Upper lobe of left lung (tissue), 6 donors: ENCODE measurements around the gene MPI. TPM values are rescaled to one million over a fixed set of nuclear protein-coding genes. Genes with fewer than 3 reads are reported as not detected.

Source experiments
- ATAC-seq, 2 donors: fragments of 200-7000 bp; cut with Tn5 transposase; one replicate each; pipeline ENCODE4 v1.9.1; 2022; ENCODE audit warnings: mild to moderate bottlenecking in 2 of 2, moderate library complexity in 2 of 2; ENCODE audit not compliant: low FRiP score in 2 of 2
- DNase-seq, 2 donors: peaks; one replicate each; pipeline ENCODE4 v3.0.0-alpha.2; 2019 to 2020
- H3K27ac ChIP-seq, 4 donors: fragments of 200-600 bp; sonication (generic); one replicate each; pipeline ENCODE4 v1.5.1; 2016 to 2019
- H3K27me3 ChIP-seq, 4 donors: fragments of 200-600 bp; sonication (generic); one replicate each; pipeline ENCODE4 v1.5.1; 2017 to 2019
- H3K36me3 ChIP-seq, 4 donors: fragments of 200-600 bp; sonication (generic); one replicate each; pipeline ENCODE4 v1.5.1; 2016 to 2019
- H3K4me1 ChIP-seq, 4 donors: fragments of 200-600 bp; sonication (generic); one replicate each; pipeline ENCODE4 v1.5.1; 2018 to 2019
- H3K4me3 ChIP-seq, 4 donors: fragments of 200-600 bp; sonication (generic); one replicate each; pipeline ENCODE4 v1.5.1; 2017 to 2019; ENCODE audit warnings: mild to moderate bottlenecking in 2 of 4, moderate library complexity in 1 of 4
- H3K9me3 ChIP-seq, 4 donors: fragments of 200-600 bp; sonication (generic); one replicate each; pipeline ENCODE4 v1.5.1; 2018 to 2019
- EP300 ChIP-seq, 4 donors: sonication (generic); formaldehyde crosslinking; IDR thresholded peaks; one replicate each; pipeline ENCODE4 v1.5.1; 2017; ENCODE audit warnings: antibody characterized with exemption in 4 of 4, control low read depth in 2 of 4
- POLR2A ChIP-seq, 4 donors: fragments of 450-650 bp; IDR thresholded peaks; one replicate each; pipeline ENCODE4 v1.5.1; 2016 to 2017; ENCODE audit warnings: antibody characterized with exemption in 4 of 4, mild to moderate bottlenecking in 2 of 4
- POLR2AphosphoS5 ChIP-seq, 2 donors: sonication (generic); formaldehyde crosslinking; IDR thresholded peaks; one replicate each; pipeline ENCODE4 v1.5.1; 2017; ENCODE audit warnings: antibody characterized with exemption in 2 of 2
- WGBS, 2 donors: methylation state at CpG; one replicate each; pipeline ENCODE4 v1.1.5; 2017 to 2018; 5-methylcytosine and 5-hydroxymethylcytosine counted together
- total RNA-seq, 6 donors: library from RNA; depleted of rRNA in 4 of 6; stranded (reverse); fragments of >200 nt in 4 of 6; gene quantifications; one replicate each; pipeline versions ENCODE4 v1.1.0 to v1.2.1, GENCODE V29; 2016 to 2021
- TF ChIP-seq, protein P1 (sequence below), 6 experiments: fragments of 450-650 bp in 4 of 6; fragments of 200-600 bp in 2 of 6; sonication (generic) in 2 of 6; IDR thresholded peaks; one replicate each; pipeline ENCODE4 v1.5.1; 2016 to 2019; ENCODE audit warnings: antibody characterized with exemption in 6 of 6
- donor health status: DM: no; HTN: no; CAD: no; lungs with moderate emphysema.
- donor health status: DM: no; HTN: yes; CAD: no; lungs with severe emphysema.

MPI gene
- total RNA-seq, 6 donors from 2014 or later, result 21.0 to 40.6 (median 30.2) TPM

DNA sequence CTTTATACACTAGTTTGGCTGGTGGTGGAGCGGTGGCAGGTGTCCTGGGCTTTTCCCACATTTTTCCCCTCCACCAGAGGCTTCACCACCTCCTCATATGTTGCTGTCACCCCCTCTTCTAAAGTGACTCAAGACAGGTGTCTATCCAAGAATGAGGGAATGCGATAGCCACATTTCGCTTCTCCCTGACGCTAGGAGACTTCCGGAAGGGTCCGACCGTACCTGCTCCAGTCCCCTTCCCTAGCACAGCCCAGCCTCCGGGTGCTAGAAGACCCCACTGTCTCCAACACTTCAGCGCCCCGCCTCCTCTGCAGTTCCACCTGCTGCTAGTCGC lies 17.2 kb upstream of the MPI start:
- WGBS, 2 donors, result 0 to 1% methylated on average over 10 to 11 of the region's 11 CpGs
- ATAC-seq, result no peak
- TF ChIP-seq, protein P1, sequence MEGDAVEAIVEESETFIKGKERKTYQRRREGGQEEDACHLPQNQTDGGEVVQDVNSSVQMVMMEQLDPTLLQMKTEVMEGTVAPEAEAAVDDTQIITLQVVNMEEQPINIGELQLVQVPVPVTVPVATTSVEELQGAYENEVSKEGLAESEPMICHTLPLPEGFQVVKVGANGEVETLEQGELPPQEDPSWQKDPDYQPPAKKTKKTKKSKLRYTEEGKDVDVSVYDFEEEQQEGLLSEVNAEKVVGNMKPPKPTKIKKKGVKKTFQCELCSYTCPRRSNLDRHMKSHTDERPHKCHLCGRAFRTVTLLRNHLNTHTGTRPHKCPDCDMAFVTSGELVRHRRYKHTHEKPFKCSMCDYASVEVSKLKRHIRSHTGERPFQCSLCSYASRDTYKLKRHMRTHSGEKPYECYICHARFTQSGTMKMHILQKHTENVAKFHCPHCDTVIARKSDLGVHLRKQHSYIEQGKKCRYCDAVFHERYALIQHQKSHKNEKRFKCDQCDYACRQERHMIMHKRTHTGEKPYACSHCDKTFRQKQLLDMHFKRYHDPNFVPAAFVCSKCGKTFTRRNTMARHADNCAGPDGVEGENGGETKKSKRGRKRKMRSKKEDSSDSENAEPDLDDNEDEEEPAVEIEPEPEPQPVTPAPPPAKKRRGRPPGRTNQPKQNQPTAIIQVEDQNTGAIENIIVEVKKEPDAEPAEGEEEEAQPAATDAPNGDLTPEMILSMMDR (IDR thresholded peaks at IDR 0.05), result no peak
- TF ChIP-seq POLR2AphosphoS5 (IDR thresholded peaks at IDR 0.05) (no peak), EP300 (IDR thresholded peaks at IDR 0.05) (no peak), POLR2A (IDR thresholded peaks at IDR 0.05) (no peak)

DNA sequence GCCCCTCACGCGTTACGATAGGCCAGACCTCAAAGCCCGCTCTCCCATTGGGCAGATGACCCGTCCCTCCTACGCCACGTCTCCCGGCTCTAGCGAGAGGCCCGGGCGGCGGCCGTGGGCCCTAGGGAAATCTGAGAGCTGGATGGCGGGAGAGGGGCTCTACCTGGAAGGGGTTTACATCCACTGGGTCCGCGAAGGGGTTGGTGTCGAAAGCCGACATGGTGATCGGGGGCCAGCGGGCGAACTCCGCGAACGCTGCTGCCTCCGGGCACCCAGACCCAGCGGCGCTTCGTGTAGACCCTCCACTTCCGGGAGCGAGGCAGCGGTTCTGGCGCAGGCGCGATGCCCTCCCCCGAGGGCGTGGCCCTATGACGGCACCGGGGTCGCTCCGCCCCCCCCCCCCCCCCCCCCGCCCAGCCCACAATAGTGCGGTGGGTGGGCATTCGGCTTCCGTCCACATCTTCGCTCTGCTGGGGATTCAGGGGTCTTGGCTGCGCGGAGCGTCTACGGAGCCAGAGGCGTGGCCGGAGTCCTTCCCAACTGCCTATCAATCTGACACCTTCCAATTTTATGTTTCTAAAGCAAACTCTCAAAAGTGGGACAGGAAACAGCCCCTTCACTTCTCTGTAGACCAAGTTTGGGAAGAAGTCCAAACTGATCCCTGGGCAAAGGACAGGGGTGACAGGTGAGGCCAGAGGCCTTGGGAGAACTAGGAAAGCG lies 16.6 kb upstream of the MPI start, which contains the start of gene SCAMP2:
TSS of gene SCAMP2 (minus strand) at position 330 of the 720 bp plus-strand sequence. CDS start at position 220, 110 bp downstream.
- peak within 1 kb of the TSS; percentile 62 to 74 (median 72) for H3K4me3 ChIP-seq
- DNase-seq (peak; percentile 96 to 98), ATAC-seq (peak; percentile 95 to 97)
- peaks cover 44 to 53% (median 49%) of the 10 kb centered on the region in 4 donors for H3K4me1 ChIP-seq
- no peaks in the 10 kb centered on the region for H3K9me3 ChIP-seq
- peaks cover 0 to 2% (median 0%) of the 10 kb centered on the region in 4 donors for H3K36me3 ChIP-seq
- peak within 1 kb of the TSS; percentile 91 to 98 (median 94) for H3K27ac ChIP-seq
- H3K27me3 ChIP-seq, result no peaks in the 10 kb centered on the region
- TF ChIP-seq EP300 (IDR thresholded peaks at IDR 0.05) (peak in 1 of 4 donors; percentile 27), POLR2A (IDR thresholded peaks at IDR 0.05) (peak; percentile 44 to 95 (median 85)), POLR2AphosphoS5 (IDR thresholded peaks at IDR 0.05) (peak; percentile 89 to 91)
- TF ChIP-seq, protein P1 (IDR thresholded peaks at IDR 0.05), result peak in 1 of 6 experiments; percentile 25
- 0 to 1% methylated on average over 17 to 29 of the region's 52 CpGs for WGBS, 2 donors

More for the DNA sequence above, 17.2 kb upstream of the MPI start:
- Histone ChIP-seq H3K4me1 (peaks cover 50 to 58% (median 54%) of the 10 kb centered on the region in 4 donors), H3K27me3 (no peaks in the 10 kb centered on the region), H3K4me3 (peak overlapping the region; percentile 62 to 74 (median 72)), H3K27ac (peak overlapping the region; percentile 91 to 98 (median 94)), H3K36me3 (peaks cover 0 to 4% (median 0%) of the 10 kb centered on the region in 4 donors), H3K9me3 (no peaks in the 10 kb centered on the region)
- no peak for DNase-seq

DNA sequence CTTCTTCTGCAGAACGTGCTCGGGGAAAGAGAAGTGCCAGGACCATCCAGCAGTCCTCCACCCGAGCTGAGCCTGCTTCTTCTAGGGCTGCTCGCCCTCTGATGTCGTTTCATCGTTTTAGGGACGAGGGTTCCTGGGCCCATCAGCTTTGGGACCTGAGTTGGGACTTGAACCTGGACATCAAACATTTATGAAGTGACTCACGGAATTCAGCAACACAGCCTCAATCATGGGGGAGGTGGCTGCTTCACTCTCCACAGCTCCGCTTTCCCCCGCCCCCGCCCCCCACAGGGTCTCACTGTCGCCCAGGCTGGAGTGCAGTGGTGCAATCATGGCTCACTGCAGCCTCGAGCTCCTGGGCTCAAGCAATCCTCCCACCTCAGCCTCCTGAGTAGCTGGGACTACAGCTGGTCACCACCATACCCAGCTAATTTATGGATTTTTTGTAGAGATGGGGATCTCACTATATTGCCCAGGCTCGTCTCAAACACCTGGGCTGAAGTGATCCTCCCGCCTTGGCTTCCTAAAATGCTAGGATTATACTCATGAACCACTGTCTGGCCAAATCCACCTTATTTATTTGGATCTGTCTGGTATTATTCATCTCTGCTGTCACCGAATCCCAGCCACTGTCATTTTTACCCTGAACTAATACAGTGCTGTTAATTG lies 16.0 kb upstream of the MPI start:
- peak overlapping the region; percentile 91 to 98 (median 94) for H3K27ac ChIP-seq
- H3K4me1 ChIP-seq, result peaks cover 37 to 46% (median 42%) of the 10 kb centered on the region in 4 donors
- 27 to 37% methylated on average over 13 to 16 of the region's 16 CpGs for WGBS, 2 donors
- no peaks in the 10 kb centered on the region for H3K36me3 ChIP-seq
- DNase-seq (peak in 1 of 2 donors; percentile 38), ATAC-seq (peak in 1 of 2 donors; percentile 18)
- no peaks in the 10 kb centered on the region for H3K9me3 ChIP-seq
- H3K27me3 ChIP-seq, result no peaks in the 10 kb centered on the region
- TF ChIP-seq, protein P1 (IDR thresholded peaks at IDR 0.05), result peak in 1 of 6 experiments; percentile 5
- TF ChIP-seq POLR2AphosphoS5 (IDR thresholded peaks at IDR 0.05) (no peak), EP300 (IDR thresholded peaks at IDR 0.05) (no peak), POLR2A (IDR thresholded peaks at IDR 0.05) (no peak)
- H3K4me3 ChIP-seq, result peak overlapping the region; percentile 62 to 74 (median 72)

DNA sequence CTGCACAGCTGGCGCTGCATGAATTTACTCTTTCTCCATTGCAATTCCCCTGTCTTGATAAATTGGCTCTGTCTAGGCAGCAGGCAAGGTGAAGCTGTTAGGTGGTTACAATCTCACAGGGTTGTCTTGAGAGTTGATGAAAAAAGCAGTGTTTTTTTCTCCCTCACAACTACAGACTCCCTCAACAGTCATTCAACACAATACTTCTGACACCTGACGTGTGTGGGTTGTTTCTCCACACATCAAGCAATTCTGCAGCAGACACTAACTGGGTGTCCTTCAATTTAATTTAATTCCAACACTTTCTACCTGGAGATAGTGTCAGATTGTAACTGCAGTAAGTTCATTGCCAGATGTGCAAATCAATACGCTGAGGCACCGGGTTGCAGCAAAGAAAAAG lies 11.6 kb upstream of the MPI start:
- H3K4me3 ChIP-seq, result no peak overlapping the region
- no peak for TF ChIP-seq POLR2AphosphoS5 (IDR thresholded peaks at IDR 0.05)
- no peak for DNase-seq
- no peaks in the 10 kb centered on the region for H3K27me3 ChIP-seq
- no peaks in the 10 kb centered on the region for H3K36me3 ChIP-seq
- ATAC-seq, result no peak
- 66 to 82% methylated on average over 4 of the region's 4 CpGs for WGBS, 2 donors
- peaks cover 0 to 7% (median 6%) of the 10 kb centered on the region in 4 donors for H3K4me1 ChIP-seq
- H3K9me3 ChIP-seq, result no peaks in the 10 kb centered on the region
- no peak overlapping the region for H3K27ac ChIP-seq

DNA sequence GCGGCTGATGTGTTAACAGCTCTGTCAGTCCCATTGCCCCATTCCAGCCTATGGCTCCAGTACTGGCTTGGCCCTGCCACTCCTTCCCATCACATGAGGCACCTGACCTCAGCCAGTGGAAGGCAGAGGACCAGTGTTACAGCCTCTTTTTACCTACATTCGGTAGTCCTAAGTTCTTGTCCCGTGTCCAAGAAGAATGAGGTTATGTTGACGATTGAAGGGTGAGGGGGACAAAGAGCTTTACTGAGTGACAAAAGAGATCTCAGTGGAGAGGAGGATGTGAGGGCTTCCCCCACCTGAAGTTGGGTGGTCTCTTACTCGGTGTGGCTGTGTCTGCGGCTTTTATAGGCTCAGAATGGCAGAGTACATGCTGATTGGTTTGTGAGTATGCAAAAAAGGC lies 7.3 kb upstream of the MPI start:
- Histone ChIP-seq H3K4me1 (no peaks in the 10 kb centered on the region), H3K27me3 (no peaks in the 10 kb centered on the region), H3K27ac (no peak overlapping the region), H3K36me3 (no peaks in the 10 kb centered on the region), H3K4me3 (no peak overlapping the region), H3K9me3 (no peaks in the 10 kb centered on the region)
- DNase-seq, result no peak
- no peak for TF ChIP-seq POLR2AphosphoS5 (IDR thresholded peaks at IDR 0.05)
- TF ChIP-seq POLR2A (IDR thresholded peaks at IDR 0.05), result no peak
- TF ChIP-seq, protein P1 (IDR thresholded peaks at IDR 0.05), result no peak
- no peak for TF ChIP-seq EP300 (IDR thresholded peaks at IDR 0.05)
- 93 to 99% methylated on average over 6 of the region's 6 CpGs for WGBS, 2 donors
- ATAC-seq, result no peak
